PFSK-1 (cell line): ENCODE results near the gene CDK19.

Experiments
- FOXP2 ChIP-seq: optimal IDR thresholded peaks from 2 replicates; pipeline ENCODE3; 2011; ENCODE audit warnings: borderline replicate concordance, control low read depth, inconsistent platforms; ENCODE audit not compliant: insufficient read depth; ENCODE audit errors: extremely low read length, extremely low read depth
- POLR2AphosphoS5 ChIP-seq: IDR thresholded peaks from 2 replicates; pipeline ENCODE4 v1.6.1; 2012; ENCODE audit warnings: low read depth, mild to moderate bottlenecking, control low read depth, low read length, moderate library complexity
- TAF1 ChIP-seq: IDR thresholded peaks from 2 replicates; pipeline ENCODE4 v1.6.1; 2012; ENCODE audit warnings: low read length, control low read depth, borderline replicate concordance; ENCODE audit not compliant: insufficient read depth
- TF ChIP-seq, protein P1 (sequence below), 2 experiments: IDR thresholded peaks; 2 replicates each; pipeline versions ENCODE4 v1.6.1 to v1.8.0; 2011 to 2012; ENCODE audit warnings: low read depth in 2 of 2, low read length in 2 of 2, control low read depth in 1 of 2, inconsistent platforms in 1 of 2, mild to moderate bottlenecking in 1 of 2, moderate library complexity in 1 of 2; ENCODE audit not compliant: insufficient read depth in 1 of 2

DNA sequence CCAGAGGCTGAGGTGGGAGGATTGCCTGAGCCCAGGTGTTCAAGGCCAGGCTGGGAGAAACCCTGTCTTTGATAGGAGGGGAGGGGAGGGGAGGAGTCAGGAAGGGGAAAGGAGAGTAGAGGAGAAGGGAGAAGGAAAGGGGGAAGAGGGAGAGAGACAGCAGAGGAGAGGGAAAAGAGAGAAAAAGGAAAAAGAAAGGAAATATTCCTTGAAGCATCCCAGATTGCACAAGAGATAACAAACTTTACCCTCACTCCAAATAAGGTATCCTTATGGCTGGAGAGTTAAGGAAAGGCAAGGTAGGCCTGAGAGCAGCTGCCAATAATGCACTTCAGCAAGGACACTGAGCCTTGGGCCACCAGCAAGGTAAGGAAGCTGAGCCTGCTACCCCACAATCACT is 172.6 kb downstream of the CDK19 start:
- TF ChIP-seq POLR2AphosphoS5 (no peak), FOXP2 (no peak), TAF1 (no peak)
- TF ChIP-seq, protein P1, sequence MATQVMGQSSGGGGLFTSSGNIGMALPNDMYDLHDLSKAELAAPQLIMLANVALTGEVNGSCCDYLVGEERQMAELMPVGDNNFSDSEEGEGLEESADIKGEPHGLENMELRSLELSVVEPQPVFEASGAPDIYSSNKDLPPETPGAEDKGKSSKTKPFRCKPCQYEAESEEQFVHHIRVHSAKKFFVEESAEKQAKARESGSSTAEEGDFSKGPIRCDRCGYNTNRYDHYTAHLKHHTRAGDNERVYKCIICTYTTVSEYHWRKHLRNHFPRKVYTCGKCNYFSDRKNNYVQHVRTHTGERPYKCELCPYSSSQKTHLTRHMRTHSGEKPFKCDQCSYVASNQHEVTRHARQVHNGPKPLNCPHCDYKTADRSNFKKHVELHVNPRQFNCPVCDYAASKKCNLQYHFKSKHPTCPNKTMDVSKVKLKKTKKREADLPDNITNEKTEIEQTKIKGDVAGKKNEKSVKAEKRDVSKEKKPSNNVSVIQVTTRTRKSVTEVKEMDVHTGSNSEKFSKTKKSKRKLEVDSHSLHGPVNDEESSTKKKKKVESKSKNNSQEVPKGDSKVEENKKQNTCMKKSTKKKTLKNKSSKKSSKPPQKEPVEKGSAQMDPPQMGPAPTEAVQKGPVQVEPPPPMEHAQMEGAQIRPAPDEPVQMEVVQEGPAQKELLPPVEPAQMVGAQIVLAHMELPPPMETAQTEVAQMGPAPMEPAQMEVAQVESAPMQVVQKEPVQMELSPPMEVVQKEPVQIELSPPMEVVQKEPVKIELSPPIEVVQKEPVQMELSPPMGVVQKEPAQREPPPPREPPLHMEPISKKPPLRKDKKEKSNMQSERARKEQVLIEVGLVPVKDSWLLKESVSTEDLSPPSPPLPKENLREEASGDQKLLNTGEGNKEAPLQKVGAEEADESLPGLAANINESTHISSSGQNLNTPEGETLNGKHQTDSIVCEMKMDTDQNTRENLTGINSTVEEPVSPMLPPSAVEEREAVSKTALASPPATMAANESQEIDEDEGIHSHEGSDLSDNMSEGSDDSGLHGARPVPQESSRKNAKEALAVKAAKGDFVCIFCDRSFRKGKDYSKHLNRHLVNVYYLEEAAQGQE (IDR thresholded peaks at IDR 0.05; ENCODE audit: insufficient read depth in 1 of 2, low read depth in 2 of 2, low read length in 2 of 2): no peak
